HG02870 (cell line): ENCODE data around the gene ARID2.

Experiments
- ATAC-seq: cut with Tn5 transposase; IDR thresholded peaks from one replicate; pipeline ENCODE4 v1.9.1; 2021; ENCODE audit warnings: mild to moderate bottlenecking, moderate library complexity; ENCODE audit not compliant: unreplicated experiment

The ARID2 gene

GRCh38 chr12:45928309-45928708 is 198.8 kb downstream of the ARID2 start:
- no peak for ATAC-seq

GRCh38 chr12:45930369-45930768 is 200.9 kb downstream of the ARID2 start:
- ATAC-seq: no peak

- ATAC-seq: no peak
These were observed 204.0 kb downstream of the ARID2 start for GRCh38 chr12:45933504-45933903.

- ATAC-seq: no peak
These were observed 205.4 kb downstream of the ARID2 start for GRCh38 chr12:45934956-45935355.

GRCh38 chr12:45938566-45938965 is 209.1 kb downstream of the ARID2 start:
- ATAC-seq: no peak

GRCh38 chr12:45939759-45940158 is 210.3 kb downstream of the ARID2 start:
- no peak for ATAC-seq

GRCh38 chr12:45944771-45945170 is 215.3 kb downstream of the ARID2 start:
- ATAC-seq: no peak

GRCh38 chr12:45946435-45946834 is 216.9 kb downstream of the ARID2 start:
- no peak for ATAC-seq

- ATAC-seq: no peak
These were observed 219.0 kb downstream of the ARID2 start for GRCh38 chr12:45948546-45948945.
